HG02571 (cell line): ENCODE measurements around the gene THBS2.
"Not testable (repeated sequence)": the region's sequence is repeated elsewhere in the genome, so short reads cannot be mapped to it uniquely, and the experiment has no call there.

Experiments
- ATAC-seq: cut with Tn5 transposase; IDR thresholded peaks from one replicate; pipeline ENCODE4 v1.9.1; 2021; ENCODE audit warnings: mild to moderate bottlenecking, moderate library complexity; ENCODE audit not compliant: unreplicated experiment

THBS2 gene

GRCh38 chr6:169253337-169254238 lies at the start of gene THBS2:
TSS of gene THBS2 (minus strand) at chr6:169253846. CDS start at chr6:169250784, 3,062 bp downstream.
- no peak for ATAC-seq

- no peak for ATAC-seq
Observed at GRCh38 chr6:169302716-169303115, 49.1 kb upstream of the THBS2 start.

- ATAC-seq = no peak
Observed at GRCh38 chr6:169302255-169302654, 48.6 kb upstream of the THBS2 start.

- no peak for ATAC-seq
Observed at GRCh38 chr6:169300916-169301315, 47.3 kb upstream of the THBS2 start.

GRCh38 chr6:169298626-169299025 lies 45.0 kb upstream of the THBS2 start:
- ATAC-seq = not testable (repeated sequence)

GRCh38 chr6:169296622-169297021 lies 43.0 kb upstream of the THBS2 start:
- no peak for ATAC-seq

GRCh38 chr6:169296170-169296569 lies 42.5 kb upstream of the THBS2 start:
- ATAC-seq = no peak

GRCh38 chr6:169293196-169293595 lies 39.5 kb upstream of the THBS2 start:
- ATAC-seq = no peak

GRCh38 chr6:169292338-169293124 lies 38.9 kb upstream of the THBS2 start:
- ATAC-seq = no peak

- no peak for ATAC-seq
Observed at GRCh38 chr6:169291646-169292337, 38.1 kb upstream of the THBS2 start.

GRCh38 chr6:169291148-169291547 lies 37.5 kb upstream of the THBS2 start:
- no peak for ATAC-seq

- no peak for ATAC-seq
Observed at GRCh38 chr6:169289619-169290339, 36.1 kb upstream of the THBS2 start.

GRCh38 chr6:169289257-169289618 lies 35.6 kb upstream of the THBS2 start:
- no peak for ATAC-seq

GRCh38 chr6:169288591-169288990 lies 34.9 kb upstream of the THBS2 start:
- ATAC-seq = no peak

GRCh38 chr6:169287675-169288074 lies 34.0 kb upstream of the THBS2 start:
- no peak for ATAC-seq

- no peak for ATAC-seq
Observed at GRCh38 chr6:169286961-169287360, 33.3 kb upstream of the THBS2 start.

GRCh38 chr6:169285165-169285564 lies 31.5 kb upstream of the THBS2 start:
- no peak for ATAC-seq

- no peak for ATAC-seq
Observed at GRCh38 chr6:169283924-169284323, 30.3 kb upstream of the THBS2 start.

GRCh38 chr6:169282043-169282442 lies 28.4 kb upstream of the THBS2 start:
- no peak for ATAC-seq

- no peak for ATAC-seq
Observed at GRCh38 chr6:169277619-169278018, 24.0 kb upstream of the THBS2 start.

GRCh38 chr6:169274781-169275180 lies 21.1 kb upstream of the THBS2 start:
- no peak for ATAC-seq
